ENCODE data around the gene HSD17B13.
"Not testable (repeated sequence)": the region's sequence is repeated elsewhere in the genome, so short reads cannot be mapped to it uniquely, and the experiment has no call there.

The HSD17B13 gene

GRCh38 chr4:87322754-87323153, at the start of gene HSD17B13:
TSS of gene HSD17B13 (minus strand) at chr4:87322882. CDS start at chr4:87322841, 41 bp downstream.
- in situ Hi-C loops (cut with HindIII; ENCODE audit: low sequenced_read_pairs), result no loop called here

GRCh38 chr4:87370068-87370467, 47.4 kb upstream of the HSD17B13 start:
- in situ Hi-C loops (cut with HindIII; ENCODE audit: low sequenced_read_pairs), result no loop called here

- in situ Hi-C loops (cut with HindIII; ENCODE audit: low sequenced_read_pairs), result no loop called here
Observed at GRCh38 chr4:87366521-87367162, 44.0 kb upstream of the HSD17B13 start.

GRCh38 chr4:87365348-87365747, 42.7 kb upstream of the HSD17B13 start:
- in situ Hi-C loops (cut with HindIII; ENCODE audit: low sequenced_read_pairs), result no loop called here

- in situ Hi-C loops (cut with HindIII; ENCODE audit: low sequenced_read_pairs), result no loop called here
Observed at GRCh38 chr4:87363552-87363951, 40.9 kb upstream of the HSD17B13 start.

- in situ Hi-C loops (cut with HindIII; ENCODE audit: low sequenced_read_pairs), result no loop called here
Observed at GRCh38 chr4:87360338-87360935, 37.8 kb upstream of the HSD17B13 start.

GRCh38 chr4:87359258-87359657, 36.6 kb upstream of the HSD17B13 start:
- in situ Hi-C loops (cut with HindIII; ENCODE audit: low sequenced_read_pairs), result loop anchor here (10.0 kb wide), 1 partner anchor 106 kb away; no protein-coding TSS in a partner anchor

- in situ Hi-C loops (cut with HindIII; ENCODE audit: low sequenced_read_pairs), result loop anchor here (10.0 kb wide), 1 partner anchor 108 kb away; no protein-coding TSS in a partner anchor
Observed at GRCh38 chr4:87356832-87357526, 34.3 kb upstream of the HSD17B13 start.

GRCh38 chr4:87354168-87355102, 31.8 kb upstream of the HSD17B13 start:
- in situ Hi-C loops (cut with HindIII; ENCODE audit: low sequenced_read_pairs), result loop anchor here (10.0 kb wide), 1 partner anchor 110 kb away; no protein-coding TSS in a partner anchor

GRCh38 chr4:87353592-87353991, 30.9 kb upstream of the HSD17B13 start:
- in situ Hi-C loops (cut with HindIII; ENCODE audit: low sequenced_read_pairs), result loop anchor here (10.0 kb wide), 1 partner anchor 111 kb away; no protein-coding TSS in a partner anchor

GRCh38 chr4:87345139-87345538, 22.5 kb upstream of the HSD17B13 start:
- in situ Hi-C loops (cut with HindIII; ENCODE audit: low sequenced_read_pairs), result no loop called here

- in situ Hi-C loops (cut with HindIII; ENCODE audit: low sequenced_read_pairs), result no loop called here
Observed at GRCh38 chr4:87342872-87343271, 20.2 kb upstream of the HSD17B13 start.

- in situ Hi-C loops (cut with HindIII; ENCODE audit: low sequenced_read_pairs), result not testable (repeated sequence)
Observed at GRCh38 chr4:87341954-87342635, 19.4 kb upstream of the HSD17B13 start.

- in situ Hi-C loops (cut with HindIII; ENCODE audit: low sequenced_read_pairs), result no loop called here
Observed at GRCh38 chr4:87339440-87339839, 16.8 kb upstream of the HSD17B13 start.

- in situ Hi-C loops (cut with HindIII; ENCODE audit: low sequenced_read_pairs), result no loop called here
Observed at GRCh38 chr4:87337361-87337760, 14.7 kb upstream of the HSD17B13 start.

- in situ Hi-C loops (cut with HindIII; ENCODE audit: low sequenced_read_pairs), result no loop called here
Observed at GRCh38 chr4:87333267-87333666, 10.6 kb upstream of the HSD17B13 start.

GRCh38 chr4:87330761-87331160, 8.1 kb upstream of the HSD17B13 start:
- in situ Hi-C loops (cut with HindIII; ENCODE audit: low sequenced_read_pairs), result no loop called here

- in situ Hi-C loops (cut with HindIII; ENCODE audit: low sequenced_read_pairs), result no loop called here
Observed at GRCh38 chr4:87327136-87327535, 4.5 kb upstream of the HSD17B13 start.

GRCh38 chr4:87326460-87326859, 3.8 kb upstream of the HSD17B13 start:
- in situ Hi-C loops (cut with HindIII; ENCODE audit: low sequenced_read_pairs), result no loop called here

- in situ Hi-C loops (cut with HindIII; ENCODE audit: low sequenced_read_pairs), result no loop called here
Observed at GRCh38 chr4:87321888-87322287, 794 bp downstream of the HSD17B13 start.

All from endothelial cell of hepatic sinusoid (primary cell).